Endothelial cell of umbilical vein (primary cell): ENCODE measurements around the gene RIMBP2. TPM values are rescaled to one million over a fixed set of nuclear protein-coding genes. Genes with fewer than 3 reads are reported as not detected.

Experiments used
- BruUV-seq: library from RNA; stranded (reverse); fragments of 400-500 nt; replicated peaks from 2 replicates; lab custom pipeline; 2021; lab: Mats Ljungman, UMichigan
- CTCF ChIA-PET: fragments of 300-600, 350-600 bp; sonication (Branson Sonifier 250); formaldehyde crosslinking; loops from one replicate; lab custom pipeline; 2021; ENCODE audit warnings: antibody characterized with exemption, inconsistent platforms; lab: Charles Lee
- POLR2A ChIA-PET: fragments of 300-600, 350-600 bp; sonication (Branson Sonifier 250); formaldehyde crosslinking; loops from one replicate; lab custom pipeline; 2021; ENCODE audit warnings: antibody characterized with exemption, inconsistent platforms; lab: Charles Lee
- DNase-seq: peaks from one replicate; pipeline ENCODE4 v3.0.0-alpha.2; 2011; ENCODE audit warnings: low read depth, low spot score
- FAIRE-seq: peaks from 2 replicates; lab custom pipeline; 2011; peaks lifted over from hg19 to GRCh38; lab: Jason Lieb, UNC
- H2AFZ ChIP-seq: 2 replicates; pipeline ENCODE4 v1.6.0; 2012; ENCODE audit warnings: low read depth, low read length, control low read depth, inconsistent platforms
- H3K27ac ChIP-seq: 2 replicates; pipeline ENCODE4 v1.5.1; 2011; ENCODE audit warnings: low read depth, mild to moderate bottlenecking, control low read depth, low read length, moderate library complexity; ENCODE audit not compliant: insufficient read depth
- H3K27me3 ChIP-seq, 2 experiments: 2 replicates each; pipeline versions ENCODE4 v1.6.0 to v1.6.1; 2011; ENCODE audit warnings: low read length in 2 of 2, mixed read lengths in 1 of 2; ENCODE audit not compliant: control insufficient read depth in 2 of 2, insufficient read depth in 2 of 2
- H3K36me3 ChIP-seq, 2 experiments: 2 replicates in 1 of 2; 3 replicates in 1 of 2; pipeline ENCODE4 v1.5.1; 2011; ENCODE audit warnings: low read length in 2 of 2, mild to moderate bottlenecking in 1 of 2, moderate library complexity in 1 of 2; ENCODE audit not compliant: control insufficient read depth in 2 of 2, insufficient read depth in 2 of 2; ENCODE audit errors: extremely low read depth in 1 of 2
- H3K4me1 ChIP-seq: 3 replicates; pipeline ENCODE4 v1.5.1; 2011; ENCODE audit warnings: mild to moderate bottlenecking, low read length; ENCODE audit not compliant: control insufficient read depth, insufficient read depth; ENCODE audit errors: extremely low read depth
- H3K4me2 ChIP-seq: 2 replicates; pipeline ENCODE4 v1.6.1; 2011; ENCODE audit warnings: low read length, control low read depth, mixed read lengths; ENCODE audit not compliant: insufficient read depth
- H3K4me3 ChIP-seq, 3 experiments: fragments of 200-600 bp in 1 of 3; sonication (generic), shearing (Covaris generic) in 1 of 3; replicated peaks in 1 of 3; 2 replicates each; pipeline ENCODE4 v1.5.1; 2011 to 2016; ENCODE audit warnings: control low read depth in 3 of 3, low read length in 3 of 3, mild to moderate bottlenecking in 2 of 3, inconsistent platforms in 1 of 3, low read depth in 1 of 3, moderate library complexity in 1 of 3; ENCODE audit not compliant: insufficient read depth in 1 of 3
- H3K79me2 ChIP-seq: 2 replicates; pipeline ENCODE4 v1.6.0; 2012; ENCODE audit warnings: low read length, inconsistent platforms; ENCODE audit not compliant: control insufficient read depth, insufficient read depth
- H3K9ac ChIP-seq: replicated peaks from 2 replicates; pipeline ENCODE3; 2011; ENCODE audit warnings: low read length, control low read depth; ENCODE audit not compliant: insufficient read depth; ENCODE audit errors: extremely low read depth
- H3K9me1 ChIP-seq: replicated peaks from 3 replicates; pipeline ENCODE4 v1.6.0; 2011; ENCODE audit warnings: mild to moderate bottlenecking, low read length; ENCODE audit not compliant: control insufficient read depth, insufficient read depth; ENCODE audit errors: extremely low read depth
- H3K9me3 ChIP-seq: replicated peaks from 2 replicates; pipeline ENCODE4 v1.5.1; 2012; ENCODE audit warnings: low read length, inconsistent platforms; ENCODE audit not compliant: control insufficient read depth, insufficient read depth
- H4K20me1 ChIP-seq: replicated peaks from 2 replicates; pipeline ENCODE3; 2011; ENCODE audit warnings: mild to moderate bottlenecking, low read length; ENCODE audit not compliant: control insufficient read depth, insufficient read depth; ENCODE audit errors: extremely low read depth
- EZH2 ChIP-seq: IDR thresholded peaks from 2 replicates; pipeline ENCODE4 v1.6.1; 2012; ENCODE audit warnings: borderline replicate concordance, low read depth, mild to moderate bottlenecking, moderate library complexity, low read length, inconsistent platforms; ENCODE audit not compliant: severe bottlenecking
- FOS ChIP-seq: IDR thresholded peaks from 2 replicates; pipeline ENCODE4 v1.6.1; 2011; ENCODE audit warnings: mild to moderate bottlenecking, low read length, moderate library complexity, borderline replicate concordance; ENCODE audit not compliant: insufficient read depth
- GATA2 ChIP-seq: IDR thresholded peaks from 2 replicates; pipeline ENCODE4 v1.7.0; 2011; ENCODE audit warnings: low read depth, mild to moderate bottlenecking, moderate library complexity, mixed read lengths, low read length; ENCODE audit not compliant: insufficient read length, insufficient read depth
- JUN ChIP-seq: IDR thresholded peaks from 2 replicates; pipeline ENCODE4 v1.6.1; 2011; ENCODE audit warnings: borderline replicate concordance, low read depth; ENCODE audit not compliant: insufficient read length, insufficient read depth
- MYC ChIP-seq: IDR thresholded peaks from one replicate; pipeline ENCODE4 v1.6.1; 2011; ENCODE audit warnings: mild to moderate bottlenecking, low read depth, low read length
- POLR2A ChIP-seq: IDR thresholded peaks from 2 replicates; pipeline ENCODE4 v1.6.1; 2012; ENCODE audit warnings: low read depth, mild to moderate bottlenecking, control low read depth, low read length
- POLR2AphosphoS5 ChIP-seq: IDR thresholded peaks from 2 replicates; pipeline ENCODE4 v1.6.1; 2012; ENCODE audit warnings: low read depth, mild to moderate bottlenecking, control low read depth, low read length, moderate library complexity; ENCODE audit not compliant: insufficient read depth
- dilution Hi-C: fragments of 300-500 bp; cut with MboI; formaldehyde crosslinking; loops from one replicate; pipeline ENCODE4 v1.15.0; 2019; ENCODE audit warnings: low sequenced_read_pairs; ENCODE audit not compliant: extremely low pct_ligation_motif_present
- intact Hi-C: fragments of 100-400 bp; cut with micrococcal nuclease; formaldehyde crosslinking; loops from one replicate; pipeline ENCODE4 v1.10.0; 2022
- polyA plus RNA-seq, 4 experiments: library from polyadenylated mRNA; depleted of rRNA in 3 of 4; stranded (reverse) in 3 of 4; unstranded in 1 of 4; fragments of >200 nt; gene quantifications; 2 replicates each; pipeline versions ENCODE4 v1.2.1 to v1.2.3, GENCODE V29; 2011 to 2012; ENCODE audit warnings: missing spikeins in 1 of 4
- total RNA-seq: library from RNA; stranded (reverse); gene quantifications from 2 replicates; pipeline ENCODE4 v1.2.3, GENCODE V29; 2021
- TF ChIP-seq, protein P1 (sequence below), 2 donors: IDR thresholded peaks; 1 replicate in 1 of 2; 2 replicates in 1 of 2; pipeline ENCODE4 v1.5.1; 2011; ENCODE audit warnings: low read length in 2 of 2, mild to moderate bottlenecking in 2 of 2, moderate library complexity in 2 of 2, control low read depth in 1 of 2, inconsistent platforms in 1 of 2, low read depth in 1 of 2; ENCODE audit not compliant: insufficient read depth in 1 of 2; ENCODE audit errors: extremely low read depth in 1 of 2
- TF ChIP-seq, protein P2 (sequence below): IDR thresholded peaks from 2 replicates; pipeline ENCODE4 v1.6.1; 2011; ENCODE audit not compliant: insufficient read depth, insufficient read length

The RIMBP2 gene
- total and polyA plus RNA-seq, 2 donors (not counting 3 experiments of a cell fraction or from before 2014, with no cell fraction given), result 0.04 TPM; not detected in 1

DNA sequence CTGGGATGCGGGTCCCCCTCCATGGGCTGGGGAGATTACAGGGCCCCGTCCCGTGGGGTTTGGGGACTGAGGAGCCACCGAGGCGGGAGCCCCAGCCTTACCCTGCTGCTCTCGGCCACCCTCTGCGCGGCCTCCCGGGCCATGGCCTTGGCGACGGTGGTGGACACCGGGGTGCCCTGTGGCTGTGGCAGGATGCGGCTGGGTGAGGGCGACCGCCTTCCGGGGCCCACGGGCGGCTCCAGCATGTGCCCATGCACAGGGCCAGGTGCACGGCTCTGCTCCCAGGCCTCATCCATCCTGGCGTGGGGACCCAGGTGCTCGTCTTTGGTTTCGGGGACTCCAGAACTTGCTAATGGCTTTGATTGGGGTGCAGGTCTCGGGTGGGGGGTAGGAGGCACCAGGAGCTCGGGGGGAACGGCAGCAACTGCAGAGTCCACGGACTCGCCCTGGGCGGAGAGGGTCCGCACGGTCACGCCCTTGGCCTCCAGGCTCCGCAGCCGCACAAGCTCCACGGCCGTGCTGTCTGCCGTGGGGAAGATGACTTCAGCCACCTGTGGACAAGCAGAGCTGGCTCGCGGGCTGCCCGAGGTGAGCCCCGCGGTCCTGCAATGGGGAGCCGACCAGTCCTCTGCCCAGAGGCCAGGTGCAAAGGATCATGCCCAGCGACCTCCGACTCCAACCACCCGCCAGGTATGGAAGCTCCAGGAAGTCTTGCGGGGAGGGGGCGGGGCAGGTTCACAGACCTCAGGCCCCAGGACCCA, 279.2 kb downstream of the RIMBP2 start:
- Histone ChIP-seq H4K20me1 (no peaks in the 10 kb centered on the region), H3K9ac (no peak overlapping the region), H3K9me3 (peaks cover 12% of the 10 kb centered on the region), H3K4me3 (no peak overlapping the region), H3K27me3 (no peaks in the 10 kb centered on the region), H3K9me1 (no peaks in the 10 kb centered on the region), H3K4me1 (no peaks in the 10 kb centered on the region), H3K4me2 (no peak overlapping the region), H3K27ac (no peak overlapping the region), H3K79me2 (no peaks in the 10 kb centered on the region), H2AFZ (no peak overlapping the region), H3K36me3 (no peaks in the 10 kb centered on the region)
- FAIRE-seq (no peak), DNase-seq (no peak)
- dilution Hi-C loops, result no loop called here
- no TSS peak for BruUV-seq
- TF ChIP-seq POLR2A, result no peak
- TF ChIP-seq JUN, result no peak
- TF ChIP-seq GATA2, result no peak
- TF ChIP-seq MYC, result no peak
- no peak for TF ChIP-seq FOS
- TF ChIP-seq, protein P1, sequence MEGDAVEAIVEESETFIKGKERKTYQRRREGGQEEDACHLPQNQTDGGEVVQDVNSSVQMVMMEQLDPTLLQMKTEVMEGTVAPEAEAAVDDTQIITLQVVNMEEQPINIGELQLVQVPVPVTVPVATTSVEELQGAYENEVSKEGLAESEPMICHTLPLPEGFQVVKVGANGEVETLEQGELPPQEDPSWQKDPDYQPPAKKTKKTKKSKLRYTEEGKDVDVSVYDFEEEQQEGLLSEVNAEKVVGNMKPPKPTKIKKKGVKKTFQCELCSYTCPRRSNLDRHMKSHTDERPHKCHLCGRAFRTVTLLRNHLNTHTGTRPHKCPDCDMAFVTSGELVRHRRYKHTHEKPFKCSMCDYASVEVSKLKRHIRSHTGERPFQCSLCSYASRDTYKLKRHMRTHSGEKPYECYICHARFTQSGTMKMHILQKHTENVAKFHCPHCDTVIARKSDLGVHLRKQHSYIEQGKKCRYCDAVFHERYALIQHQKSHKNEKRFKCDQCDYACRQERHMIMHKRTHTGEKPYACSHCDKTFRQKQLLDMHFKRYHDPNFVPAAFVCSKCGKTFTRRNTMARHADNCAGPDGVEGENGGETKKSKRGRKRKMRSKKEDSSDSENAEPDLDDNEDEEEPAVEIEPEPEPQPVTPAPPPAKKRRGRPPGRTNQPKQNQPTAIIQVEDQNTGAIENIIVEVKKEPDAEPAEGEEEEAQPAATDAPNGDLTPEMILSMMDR (IDR thresholded peaks at IDR 0.05; ENCODE audit: extremely low read depth in 1 of 2, insufficient read depth in 1 of 2, low read depth in 1 of 2, low read length in 2 of 2), result no peak
- TF ChIP-seq, protein P2, sequence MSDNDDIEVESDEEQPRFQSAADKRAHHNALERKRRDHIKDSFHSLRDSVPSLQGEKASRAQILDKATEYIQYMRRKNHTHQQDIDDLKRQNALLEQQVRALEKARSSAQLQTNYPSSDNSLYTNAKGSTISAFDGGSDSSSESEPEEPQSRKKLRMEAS, result no peak
- no peak for TF ChIP-seq EZH2
- TF ChIP-seq POLR2AphosphoS5, result no peak
- ChIA-PET POLR2A (no interaction called here), CTCF (no interaction called here)
- intact Hi-C loops, result no loop called here
